ENCODE data around the gene SPSB1.

The SPSB1 gene

GRCh38 chr1:9278585-9279153 lies 14.0 kb upstream of the SPSB1 start:
- H3K4me3 ChIP-seq (ENCODE audit: low read length in 2 of 2): peak overlapping the region in 1 of 2 donors; percentile 32
- peak overlapping the region; percentile 93 to 97 for H3K27ac ChIP-seq (ENCODE audit: low read depth in 2 of 2, low read length in 2 of 2)
- H3K4me1 ChIP-seq (ENCODE audit: control insufficient read depth in 2 of 2, insufficient read depth in 2 of 2, low read length in 2 of 2): peaks cover 38 to 47% of the 10 kb centered on the region in 2 donors
- peak overlapping the region; percentile 53 to 61 for H3K9ac ChIP-seq (ENCODE audit: low read depth in 1 of 2, low read length in 2 of 2)
- H3K36me3 ChIP-seq (ENCODE audit: control insufficient read depth in 2 of 2, insufficient read depth in 2 of 2, low read length in 2 of 2): no peaks in the 10 kb centered on the region
- no peaks in the 10 kb centered on the region for H3K27me3 ChIP-seq (ENCODE audit: control insufficient read depth in 2 of 2, insufficient read depth in 2 of 2, low read length in 2 of 2)
- H3K9me3 ChIP-seq (ENCODE audit: control insufficient read depth in 2 of 2, low read length in 2 of 2): no peaks in the 10 kb centered on the region

- Histone ChIP-seq H3K36me3 (ENCODE audit: control insufficient read depth in 2 of 2, insufficient read depth in 2 of 2, low read length in 2 of 2) (no peaks in the 10 kb centered on the region), H3K9ac (ENCODE audit: low read depth in 1 of 2, low read length in 2 of 2) (peak overlapping the region; percentile 62 to 63), H3K9me3 (ENCODE audit: control insufficient read depth in 2 of 2, low read length in 2 of 2) (no peaks in the 10 kb centered on the region), H3K4me1 (ENCODE audit: control insufficient read depth in 2 of 2, insufficient read depth in 2 of 2, low read length in 2 of 2) (peaks cover 38 to 47% of the 10 kb centered on the region in 2 donors), H3K27me3 (ENCODE audit: control insufficient read depth in 2 of 2, insufficient read depth in 2 of 2, low read length in 2 of 2) (no peaks in the 10 kb centered on the region), H3K4me3 (ENCODE audit: low read length in 2 of 2) (peak overlapping the region; percentile 17 to 32), H3K27ac (ENCODE audit: low read depth in 2 of 2, low read length in 2 of 2) (peak overlapping the region; percentile 93 to 97)
Observed at GRCh38 chr1:9279172-9279840, 13.4 kb upstream of the SPSB1 start.

- peak overlapping the region in 1 of 2 donors; percentile 20 for H3K4me3 ChIP-seq (ENCODE audit: low read length in 2 of 2)
- no peaks in the 10 kb centered on the region for H3K36me3 ChIP-seq (ENCODE audit: control insufficient read depth in 2 of 2, insufficient read depth in 2 of 2, low read length in 2 of 2)
- H3K27me3 ChIP-seq (ENCODE audit: control insufficient read depth in 2 of 2, insufficient read depth in 2 of 2, low read length in 2 of 2): no peaks in the 10 kb centered on the region
- no peaks in the 10 kb centered on the region for H3K9me3 ChIP-seq (ENCODE audit: control insufficient read depth in 2 of 2, low read length in 2 of 2)
- peaks cover 38 to 47% of the 10 kb centered on the region in 2 donors for H3K4me1 ChIP-seq (ENCODE audit: control insufficient read depth in 2 of 2, insufficient read depth in 2 of 2, low read length in 2 of 2)
- peak overlapping the region; percentile 62 to 63 for H3K9ac ChIP-seq (ENCODE audit: low read depth in 1 of 2, low read length in 2 of 2)
- H3K27ac ChIP-seq (ENCODE audit: low read depth in 2 of 2, low read length in 2 of 2): peak overlapping the region; percentile 93 to 97
Observed at GRCh38 chr1:9280015-9280860, 12.5 kb upstream of the SPSB1 start.

- H3K27me3 ChIP-seq (ENCODE audit: control insufficient read depth in 2 of 2, insufficient read depth in 2 of 2, low read length in 2 of 2): no peaks in the 10 kb centered on the region
- peak overlapping the region in 1 of 2 donors; percentile 43 for H3K27ac ChIP-seq (ENCODE audit: low read depth in 2 of 2, low read length in 2 of 2)
- peaks cover 34 to 41% of the 10 kb centered on the region in 2 donors for H3K4me1 ChIP-seq (ENCODE audit: control insufficient read depth in 2 of 2, insufficient read depth in 2 of 2, low read length in 2 of 2)
Observed at GRCh38 chr1:9281071-9281827, 11.4 kb upstream of the SPSB1 start.

GRCh38 chr1:9281908-9282695 lies 10.6 kb upstream of the SPSB1 start:
- Histone ChIP-seq H3K27me3 (ENCODE audit: control insufficient read depth in 2 of 2, insufficient read depth in 2 of 2, low read length in 2 of 2) (no peaks in the 10 kb centered on the region), H3K4me3 (ENCODE audit: low read length in 2 of 2) (no peak overlapping the region), H3K27ac (ENCODE audit: low read depth in 2 of 2, low read length in 2 of 2) (no peak overlapping the region), H3K9me3 (ENCODE audit: control insufficient read depth in 2 of 2, low read length in 2 of 2) (no peaks in the 10 kb centered on the region), H3K36me3 (ENCODE audit: control insufficient read depth in 2 of 2, insufficient read depth in 2 of 2, low read length in 2 of 2) (no peaks in the 10 kb centered on the region), H3K9ac (ENCODE audit: low read depth in 1 of 2, low read length in 2 of 2) (no peak overlapping the region), H3K4me1 (ENCODE audit: control insufficient read depth in 2 of 2, insufficient read depth in 2 of 2, low read length in 2 of 2) (peaks cover 34 to 41% of the 10 kb centered on the region in 2 donors)

More at GRCh38 chr1:9281071-9281827, 11.4 kb upstream of the SPSB1 start:
- H3K9ac ChIP-seq (ENCODE audit: low read depth in 1 of 2, low read length in 2 of 2): no peak overlapping the region
- no peak overlapping the region for H3K4me3 ChIP-seq (ENCODE audit: low read length in 2 of 2)
- H3K36me3 ChIP-seq (ENCODE audit: control insufficient read depth in 2 of 2, insufficient read depth in 2 of 2, low read length in 2 of 2): no peaks in the 10 kb centered on the region
- H3K9me3 ChIP-seq (ENCODE audit: control insufficient read depth in 2 of 2, low read length in 2 of 2): no peaks in the 10 kb centered on the region

- peaks cover 34 to 41% of the 10 kb centered on the region in 2 donors for H3K4me1 ChIP-seq (ENCODE audit: control insufficient read depth in 2 of 2, insufficient read depth in 2 of 2, low read length in 2 of 2)
- no peaks in the 10 kb centered on the region for H3K36me3 ChIP-seq (ENCODE audit: control insufficient read depth in 2 of 2, insufficient read depth in 2 of 2, low read length in 2 of 2)
- H3K9me3 ChIP-seq (ENCODE audit: control insufficient read depth in 2 of 2, low read length in 2 of 2): no peaks in the 10 kb centered on the region
- no peak overlapping the region for H3K4me3 ChIP-seq (ENCODE audit: low read length in 2 of 2)
- H3K27me3 ChIP-seq (ENCODE audit: control insufficient read depth in 2 of 2, insufficient read depth in 2 of 2, low read length in 2 of 2): no peaks in the 10 kb centered on the region
- H3K27ac ChIP-seq (ENCODE audit: low read depth in 2 of 2, low read length in 2 of 2): no peak overlapping the region
- H3K9ac ChIP-seq (ENCODE audit: low read depth in 1 of 2, low read length in 2 of 2): no peak overlapping the region
Observed at GRCh38 chr1:9282696-9282955, 10.1 kb upstream of the SPSB1 start.

GRCh38 chr1:9284061-9284460 lies 8.6 kb upstream of the SPSB1 start:
- no peaks in the 10 kb centered on the region for H3K27me3 ChIP-seq (ENCODE audit: control insufficient read depth in 2 of 2, insufficient read depth in 2 of 2, low read length in 2 of 2)
- no peak overlapping the region for H3K9ac ChIP-seq (ENCODE audit: low read depth in 1 of 2, low read length in 2 of 2)
- peaks cover 23 to 27% of the 10 kb centered on the region in 2 donors for H3K4me1 ChIP-seq (ENCODE audit: control insufficient read depth in 2 of 2, insufficient read depth in 2 of 2, low read length in 2 of 2)
- no peak overlapping the region for H3K27ac ChIP-seq (ENCODE audit: low read depth in 2 of 2, low read length in 2 of 2)
- no peak overlapping the region for H3K4me3 ChIP-seq (ENCODE audit: low read length in 2 of 2)
- H3K36me3 ChIP-seq (ENCODE audit: control insufficient read depth in 2 of 2, insufficient read depth in 2 of 2, low read length in 2 of 2): no peaks in the 10 kb centered on the region
- H3K9me3 ChIP-seq (ENCODE audit: control insufficient read depth in 2 of 2, low read length in 2 of 2): peaks cover 2 to 3% of the 10 kb centered on the region in 2 donors

GRCh38 chr1:9286556-9286955 lies 6.1 kb upstream of the SPSB1 start:
- Histone ChIP-seq H3K4me1 (ENCODE audit: control insufficient read depth in 2 of 2, insufficient read depth in 2 of 2, low read length in 2 of 2) (peaks cover 4 to 5% of the 10 kb centered on the region in 2 donors), H3K36me3 (ENCODE audit: control insufficient read depth in 2 of 2, insufficient read depth in 2 of 2, low read length in 2 of 2) (no peaks in the 10 kb centered on the region), H3K27me3 (ENCODE audit: control insufficient read depth in 2 of 2, insufficient read depth in 2 of 2, low read length in 2 of 2) (no peaks in the 10 kb centered on the region), H3K27ac (ENCODE audit: low read depth in 2 of 2, low read length in 2 of 2) (no peak overlapping the region), H3K9ac (ENCODE audit: low read depth in 1 of 2, low read length in 2 of 2) (no peak overlapping the region), H3K4me3 (ENCODE audit: low read length in 2 of 2) (no peak overlapping the region), H3K9me3 (ENCODE audit: control insufficient read depth in 2 of 2, low read length in 2 of 2) (peaks cover 2 to 3% of the 10 kb centered on the region in 2 donors)

- H3K36me3 ChIP-seq (ENCODE audit: control insufficient read depth in 2 of 2, insufficient read depth in 2 of 2, low read length in 2 of 2): no peaks in the 10 kb centered on the region
- peaks cover 6 to 7% of the 10 kb centered on the region in 2 donors for H3K4me1 ChIP-seq (ENCODE audit: control insufficient read depth in 2 of 2, insufficient read depth in 2 of 2, low read length in 2 of 2)
- H3K27me3 ChIP-seq (ENCODE audit: control insufficient read depth in 2 of 2, insufficient read depth in 2 of 2, low read length in 2 of 2): no peaks in the 10 kb centered on the region
- H3K9me3 ChIP-seq (ENCODE audit: control insufficient read depth in 2 of 2, low read length in 2 of 2): peaks cover 2 to 3% of the 10 kb centered on the region in 2 donors
- no peak overlapping the region for H3K4me3 ChIP-seq (ENCODE audit: low read length in 2 of 2)
- H3K9ac ChIP-seq (ENCODE audit: low read depth in 1 of 2, low read length in 2 of 2): no peak overlapping the region
- no peak overlapping the region for H3K27ac ChIP-seq (ENCODE audit: low read depth in 2 of 2, low read length in 2 of 2)
Observed at GRCh38 chr1:9289090-9289534, 3.6 kb upstream of the SPSB1 start.
